Sigmoid colon (tissue), 4 donors: ENCODE measurements around the gene PDE4D.

Experiments used
- CTCF ChIP-seq, 4 experiments: fragments of 450-650 bp in 3 of 4; fragments of 200-600 bp in 1 of 4; IDR thresholded peaks; one replicate each; pipeline ENCODE4 v1.5.1; 2016 to 2019; ENCODE audit warnings: antibody characterized with exemption in 4 of 4, mild to moderate bottlenecking in 3 of 4, moderate library complexity in 2 of 4
- POLR2A ChIP-seq, 2 donors: fragments of 450-650 bp; IDR thresholded peaks; one replicate each; pipeline ENCODE4 v1.6.1; 2016; ENCODE audit warnings: antibody characterized with exemption in 2 of 2, mild to moderate bottlenecking in 2 of 2, moderate library complexity in 2 of 2
- POLR2AphosphoS5 ChIP-seq, 4 donors: sonication (generic); formaldehyde crosslinking; IDR thresholded peaks; one replicate each; pipeline ENCODE4 v1.6.1; 2017; ENCODE audit warnings: antibody characterized with exemption in 4 of 4

DNA sequence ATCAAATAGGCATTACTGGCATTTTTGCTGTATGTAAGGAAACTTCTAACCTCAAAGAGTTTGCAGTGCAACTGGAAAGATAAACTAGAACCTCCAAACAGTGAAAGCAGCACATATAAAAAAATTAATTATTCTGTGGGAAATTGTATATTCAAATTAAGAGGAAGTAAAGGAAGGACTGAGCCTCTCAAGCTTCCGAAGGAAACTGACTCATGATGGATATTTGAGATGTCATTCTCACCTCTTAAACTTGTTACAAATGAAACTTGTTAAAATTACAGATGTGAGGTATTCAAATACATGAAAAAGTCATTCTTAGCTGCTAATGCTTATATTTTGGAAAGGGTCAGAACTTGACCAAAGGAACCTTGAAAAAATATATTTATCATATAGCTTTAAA, 538.7 kb downstream of the PDE4D start:
- TF ChIP-seq CTCF (IDR thresholded peaks at IDR 0.05) (no peak), POLR2A (IDR thresholded peaks at IDR 0.05) (no peak), POLR2AphosphoS5 (IDR thresholded peaks at IDR 0.05) (no peak)
